A549 (cell line): Measurements from ENCODE around the gene TSC22D3.

Experiments used
- JUNB ChIP-seq: fragments of >200 bp; sonication (Bioruptor Twin); formaldehyde crosslinking; IDR thresholded peaks from 2 replicates; pipeline ENCODE4 v1.6.1; 2016
- NFE2L2 ChIP-seq: fragments of 150-350 bp; conservative IDR thresholded peaks from 2 replicates; pipeline ENCODE4 v1.6.1; 2014; ENCODE audit warnings: low read length
- POLR2A ChIP-seq: IDR thresholded peaks from 2 replicates; pipeline ENCODE4 v1.6.1; 2012; ENCODE audit warnings: mild to moderate bottlenecking, low read length
- RAD21 ChIP-seq, 2 experiments: fragments of >200 bp in 1 of 2; sonication (Bioruptor Twin) in 1 of 2; formaldehyde crosslinking in 1 of 2; IDR thresholded peaks in 1 of 2; conservative IDR thresholded peaks in 1 of 2; 2 replicates in 1 of 2; 3 replicates in 1 of 2; pipeline ENCODE4 v1.6.1; 2012 to 2018; ENCODE audit warnings: inconsistent platforms in 1 of 2
- RCOR1 ChIP-seq: fragments of 150-350 bp; IDR thresholded peaks from 2 replicates; pipeline ENCODE4 v1.6.1; 2014; ENCODE audit warnings: antibody characterized with exemption, low read length, low read depth
- TP53 ChIP-seq: fragments of 250-450 bp; sonication (Bioruptor Pico); IDR thresholded peaks from 2 replicates; pipeline ENCODE4 v1.5.0; 2021; ENCODE audit warnings: mild to moderate bottlenecking, moderate library complexity
- ZC3H11A ChIP-seq: fragments of 450-650 bp; IDR thresholded peaks from 2 replicates; pipeline ENCODE4 v1.6.1; 2014; ENCODE audit warnings: antibody characterized with exemption, mild to moderate bottlenecking
- ZSCAN20 ChIP-seq: fragments of 250-450 bp; sonication (Bioruptor Pico); IDR thresholded peaks from 2 replicates; pipeline ENCODE4 v1.8.0; 2022; ENCODE audit warnings: mild to moderate bottlenecking, moderate library complexity
- TF ChIP-seq, protein P1 (sequence below): fragments of >200 bp; sonication (Bioruptor Twin); formaldehyde crosslinking; IDR thresholded peaks from 3 replicates; pipeline ENCODE4 v1.5.1; 2016
- TF ChIP-seq, protein P2 (sequence below): fragments of 200-600 bp; sonication (generic); IDR thresholded peaks from 2 replicates; pipeline ENCODE4 v1.6.1; 2016; ENCODE audit warnings: antibody characterized with exemption, mild to moderate bottlenecking, moderate library complexity
- TF ChIP-seq, protein P3 (sequence below): IDR thresholded peaks from 2 replicates; pipeline ENCODE4 v1.6.1; 2012

DNA sequence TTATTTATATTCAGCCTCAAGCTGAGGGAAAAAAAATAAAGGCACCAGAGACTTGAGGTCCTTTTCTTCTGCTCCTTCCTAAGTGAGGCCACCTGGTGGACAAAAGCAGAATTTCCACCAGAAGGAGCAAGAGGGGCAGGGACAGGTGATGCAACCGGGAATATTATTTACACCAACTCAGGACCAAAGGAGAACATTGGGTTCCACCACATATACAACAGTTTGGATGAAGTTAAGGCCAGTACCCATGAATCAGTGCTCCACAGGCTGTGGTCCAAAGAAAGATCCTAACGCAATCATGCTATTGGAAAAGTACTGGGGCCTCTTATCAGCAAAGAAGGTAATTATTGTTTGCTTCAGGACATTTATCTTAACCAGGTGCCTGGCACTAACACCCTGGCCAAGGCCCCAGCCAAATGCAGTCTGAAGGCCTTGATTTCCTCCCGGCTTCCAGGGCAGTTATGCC is 57.4 kb downstream of the TSC22D3 start:
- TF ChIP-seq POLR2A: no peak
- TF ChIP-seq, protein P1, sequence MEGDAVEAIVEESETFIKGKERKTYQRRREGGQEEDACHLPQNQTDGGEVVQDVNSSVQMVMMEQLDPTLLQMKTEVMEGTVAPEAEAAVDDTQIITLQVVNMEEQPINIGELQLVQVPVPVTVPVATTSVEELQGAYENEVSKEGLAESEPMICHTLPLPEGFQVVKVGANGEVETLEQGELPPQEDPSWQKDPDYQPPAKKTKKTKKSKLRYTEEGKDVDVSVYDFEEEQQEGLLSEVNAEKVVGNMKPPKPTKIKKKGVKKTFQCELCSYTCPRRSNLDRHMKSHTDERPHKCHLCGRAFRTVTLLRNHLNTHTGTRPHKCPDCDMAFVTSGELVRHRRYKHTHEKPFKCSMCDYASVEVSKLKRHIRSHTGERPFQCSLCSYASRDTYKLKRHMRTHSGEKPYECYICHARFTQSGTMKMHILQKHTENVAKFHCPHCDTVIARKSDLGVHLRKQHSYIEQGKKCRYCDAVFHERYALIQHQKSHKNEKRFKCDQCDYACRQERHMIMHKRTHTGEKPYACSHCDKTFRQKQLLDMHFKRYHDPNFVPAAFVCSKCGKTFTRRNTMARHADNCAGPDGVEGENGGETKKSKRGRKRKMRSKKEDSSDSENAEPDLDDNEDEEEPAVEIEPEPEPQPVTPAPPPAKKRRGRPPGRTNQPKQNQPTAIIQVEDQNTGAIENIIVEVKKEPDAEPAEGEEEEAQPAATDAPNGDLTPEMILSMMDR: peak; percentile 70
- TF ChIP-seq ZSCAN20 (CRISPR knock-in tag): no peak
- no peak for TF ChIP-seq TP53 (CRISPR knock-in tag)
- no peak for TF ChIP-seq ZC3H11A
- TF ChIP-seq NFE2L2: no peak
- TF ChIP-seq RAD21 (conservative IDR thresholded peaks at IDR 0.05 in 1 of 2, IDR thresholded peaks at IDR 0.05 in 1 of 2): peak; percentile 61 to 68
- TF ChIP-seq, protein P2, sequence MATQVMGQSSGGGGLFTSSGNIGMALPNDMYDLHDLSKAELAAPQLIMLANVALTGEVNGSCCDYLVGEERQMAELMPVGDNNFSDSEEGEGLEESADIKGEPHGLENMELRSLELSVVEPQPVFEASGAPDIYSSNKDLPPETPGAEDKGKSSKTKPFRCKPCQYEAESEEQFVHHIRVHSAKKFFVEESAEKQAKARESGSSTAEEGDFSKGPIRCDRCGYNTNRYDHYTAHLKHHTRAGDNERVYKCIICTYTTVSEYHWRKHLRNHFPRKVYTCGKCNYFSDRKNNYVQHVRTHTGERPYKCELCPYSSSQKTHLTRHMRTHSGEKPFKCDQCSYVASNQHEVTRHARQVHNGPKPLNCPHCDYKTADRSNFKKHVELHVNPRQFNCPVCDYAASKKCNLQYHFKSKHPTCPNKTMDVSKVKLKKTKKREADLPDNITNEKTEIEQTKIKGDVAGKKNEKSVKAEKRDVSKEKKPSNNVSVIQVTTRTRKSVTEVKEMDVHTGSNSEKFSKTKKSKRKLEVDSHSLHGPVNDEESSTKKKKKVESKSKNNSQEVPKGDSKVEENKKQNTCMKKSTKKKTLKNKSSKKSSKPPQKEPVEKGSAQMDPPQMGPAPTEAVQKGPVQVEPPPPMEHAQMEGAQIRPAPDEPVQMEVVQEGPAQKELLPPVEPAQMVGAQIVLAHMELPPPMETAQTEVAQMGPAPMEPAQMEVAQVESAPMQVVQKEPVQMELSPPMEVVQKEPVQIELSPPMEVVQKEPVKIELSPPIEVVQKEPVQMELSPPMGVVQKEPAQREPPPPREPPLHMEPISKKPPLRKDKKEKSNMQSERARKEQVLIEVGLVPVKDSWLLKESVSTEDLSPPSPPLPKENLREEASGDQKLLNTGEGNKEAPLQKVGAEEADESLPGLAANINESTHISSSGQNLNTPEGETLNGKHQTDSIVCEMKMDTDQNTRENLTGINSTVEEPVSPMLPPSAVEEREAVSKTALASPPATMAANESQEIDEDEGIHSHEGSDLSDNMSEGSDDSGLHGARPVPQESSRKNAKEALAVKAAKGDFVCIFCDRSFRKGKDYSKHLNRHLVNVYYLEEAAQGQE: no peak
- TF ChIP-seq, protein P3, sequence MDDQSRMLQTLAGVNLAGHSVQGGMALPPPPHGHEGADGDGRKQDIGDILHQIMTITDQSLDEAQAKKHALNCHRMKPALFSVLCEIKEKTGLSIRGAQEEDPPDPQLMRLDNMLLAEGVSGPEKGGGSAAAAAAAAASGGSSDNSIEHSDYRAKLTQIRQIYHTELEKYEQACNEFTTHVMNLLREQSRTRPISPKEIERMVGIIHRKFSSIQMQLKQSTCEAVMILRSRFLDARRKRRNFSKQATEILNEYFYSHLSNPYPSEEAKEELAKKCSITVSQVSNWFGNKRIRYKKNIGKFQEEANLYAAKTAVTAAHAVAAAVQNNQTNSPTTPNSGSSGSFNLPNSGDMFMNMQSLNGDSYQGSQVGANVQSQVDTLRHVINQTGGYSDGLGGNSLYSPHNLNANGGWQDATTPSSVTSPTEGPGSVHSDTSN: no peak
- TF ChIP-seq JUNB: no peak
- no peak for TF ChIP-seq RCOR1
